ENCODE results near the gene FAM149A.

DNA sequence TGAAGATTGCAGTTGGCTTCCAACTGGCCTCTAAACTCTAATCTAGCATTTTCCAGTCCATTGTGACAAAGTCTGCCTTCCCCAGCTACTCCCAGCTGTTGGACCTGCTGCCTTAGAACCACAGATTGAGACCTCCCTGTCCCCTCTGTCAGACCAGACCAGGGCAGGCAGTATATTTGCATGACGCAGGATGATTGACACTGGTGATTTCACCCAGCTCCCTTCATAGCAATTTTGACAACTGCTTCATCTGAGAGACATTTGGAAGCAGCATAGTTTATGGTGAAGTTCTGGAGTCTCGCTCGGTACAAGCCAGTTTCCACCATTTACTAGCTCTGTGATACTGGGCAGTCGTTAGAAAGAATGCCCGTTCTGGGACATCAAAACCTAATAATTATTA, 89.3 kb downstream of the FAM149A start:
- TF ChIP-seq POLR2A (IDR thresholded peaks at IDR 0.05) = no peak
- TF ChIP-seq, protein P1, sequence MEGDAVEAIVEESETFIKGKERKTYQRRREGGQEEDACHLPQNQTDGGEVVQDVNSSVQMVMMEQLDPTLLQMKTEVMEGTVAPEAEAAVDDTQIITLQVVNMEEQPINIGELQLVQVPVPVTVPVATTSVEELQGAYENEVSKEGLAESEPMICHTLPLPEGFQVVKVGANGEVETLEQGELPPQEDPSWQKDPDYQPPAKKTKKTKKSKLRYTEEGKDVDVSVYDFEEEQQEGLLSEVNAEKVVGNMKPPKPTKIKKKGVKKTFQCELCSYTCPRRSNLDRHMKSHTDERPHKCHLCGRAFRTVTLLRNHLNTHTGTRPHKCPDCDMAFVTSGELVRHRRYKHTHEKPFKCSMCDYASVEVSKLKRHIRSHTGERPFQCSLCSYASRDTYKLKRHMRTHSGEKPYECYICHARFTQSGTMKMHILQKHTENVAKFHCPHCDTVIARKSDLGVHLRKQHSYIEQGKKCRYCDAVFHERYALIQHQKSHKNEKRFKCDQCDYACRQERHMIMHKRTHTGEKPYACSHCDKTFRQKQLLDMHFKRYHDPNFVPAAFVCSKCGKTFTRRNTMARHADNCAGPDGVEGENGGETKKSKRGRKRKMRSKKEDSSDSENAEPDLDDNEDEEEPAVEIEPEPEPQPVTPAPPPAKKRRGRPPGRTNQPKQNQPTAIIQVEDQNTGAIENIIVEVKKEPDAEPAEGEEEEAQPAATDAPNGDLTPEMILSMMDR (IDR thresholded peaks at IDR 0.05 in 4 of 5, conservative IDR thresholded peaks at IDR 0.05 in 1 of 5) = no peak
